ENCODE data around the gene EIF5A. TPM values are rescaled to one million over a fixed set of nuclear protein-coding genes. Genes with fewer than 3 reads are reported as not detected.

The EIF5A gene
- total and polyA plus RNA-seq, 9 of the 15 experiments (the other 6 are each of a cell fraction or from before 2014, with no cell fraction given) = 22.9 to 1,163 (median 772) TPM

GRCh38 chr17:7329374-7329996, 22.1 kb downstream of the EIF5A start (continued):
- TF ChIP-seq, protein P1, sequence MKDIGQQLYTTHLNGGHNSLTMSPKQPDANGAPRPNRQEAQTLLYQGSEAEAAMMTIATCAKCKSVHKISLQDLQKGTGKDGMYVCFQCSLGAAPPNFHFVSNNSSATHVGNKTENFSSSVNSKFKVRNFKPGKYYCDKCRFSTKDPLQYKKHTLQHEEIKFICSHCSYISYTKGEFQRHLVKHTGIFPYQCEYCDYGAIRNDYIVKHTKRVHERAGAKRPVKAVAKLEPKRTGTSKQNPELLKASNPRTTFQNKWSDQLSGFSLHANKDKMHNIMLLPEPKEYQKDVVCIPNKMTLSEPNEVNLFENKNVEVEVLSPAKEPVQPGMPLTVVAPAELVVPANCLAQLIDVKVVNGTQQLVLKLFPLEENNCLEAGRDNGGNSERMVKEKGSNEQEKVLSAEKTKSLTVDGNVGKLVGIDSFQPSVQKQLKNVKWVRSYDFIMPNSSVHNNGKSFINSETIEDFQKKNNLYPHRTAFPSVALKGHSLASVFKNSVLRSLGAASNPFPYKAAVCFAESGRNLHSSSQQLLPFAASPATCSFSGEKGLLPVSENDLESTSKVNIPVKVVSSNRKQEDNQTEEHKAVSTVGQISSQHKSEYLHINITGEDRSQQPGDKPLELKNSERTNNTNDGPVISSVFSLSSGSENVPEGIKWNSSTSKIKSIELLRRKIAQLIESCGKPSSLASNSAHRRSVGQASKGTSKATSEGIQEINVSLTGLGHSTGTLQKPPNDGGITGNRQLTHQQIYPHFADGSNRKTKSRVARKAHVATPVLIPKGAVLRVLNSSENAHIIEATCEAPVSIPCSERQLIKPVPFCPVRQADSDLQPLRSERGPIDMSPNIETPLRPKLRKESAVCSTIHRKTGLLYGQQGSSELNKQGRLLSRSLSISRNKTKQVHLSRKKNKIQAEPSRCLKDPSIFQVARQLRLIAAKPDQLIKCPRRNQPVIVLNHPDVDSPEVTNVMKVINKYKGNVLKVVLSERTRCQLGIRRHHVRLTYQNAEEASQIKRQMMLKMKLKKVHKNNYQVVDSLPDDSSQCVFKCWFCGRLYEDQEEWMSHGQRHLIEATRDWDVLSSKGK (CRISPR knock-in tag; IDR thresholded peaks at IDR 0.05) = no peak
- TF ChIP-seq HNRNPLL (IDR thresholded peaks at IDR 0.05; ENCODE audit: low read depth, low read length, poor library complexity, severe bottlenecking) (peak; percentile 56), CBFB (CRISPR knock-in tag; IDR thresholded peaks at IDR 0.05) (no peak), ZNF395 (CRISPR knock-in tag; IDR thresholded peaks at IDR 0.05) (no peak), ARID4B (CRISPR knock-in tag; IDR thresholded peaks at IDR 0.05) (peak; percentile 7; the same call in 1 of the 2 replicates), ZNF551 (CRISPR knock-in tag; IDR thresholded peaks at IDR 0.05) (no peak), RCOR1 (IDR thresholded peaks at IDR 0.05; ENCODE audit: borderline replicate concordance in 1 of 2, low read depth in 2 of 2, low read length in 2 of 2) (0 out of 4 replicates have a peak, but pooled peaks of 1 of the 2 experiments have one; percentile 13), RB1 (IDR thresholded peaks at IDR 0.05; ENCODE audit: low read depth) (no peak), ELF4 (CRISPR knock-in tag; IDR thresholded peaks at IDR 0.05) (no peak), ZNF707 (CRISPR knock-in tag; conservative IDR thresholded peaks at IDR 0.05) (no peak)
- TF ChIP-seq, protein P2, sequence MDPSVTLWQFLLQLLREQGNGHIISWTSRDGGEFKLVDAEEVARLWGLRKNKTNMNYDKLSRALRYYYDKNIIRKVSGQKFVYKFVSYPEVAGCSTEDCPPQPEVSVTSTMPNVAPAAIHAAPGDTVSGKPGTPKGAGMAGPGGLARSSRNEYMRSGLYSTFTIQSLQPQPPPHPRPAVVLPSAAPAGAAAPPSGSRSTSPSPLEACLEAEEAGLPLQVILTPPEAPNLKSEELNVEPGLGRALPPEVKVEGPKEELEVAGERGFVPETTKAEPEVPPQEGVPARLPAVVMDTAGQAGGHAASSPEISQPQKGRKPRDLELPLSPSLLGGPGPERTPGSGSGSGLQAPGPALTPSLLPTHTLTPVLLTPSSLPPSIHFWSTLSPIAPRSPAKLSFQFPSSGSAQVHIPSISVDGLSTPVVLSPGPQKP (CRISPR knock-in tag; IDR thresholded peaks at IDR 0.05) = no peak
- TF ChIP-seq, protein P3, sequence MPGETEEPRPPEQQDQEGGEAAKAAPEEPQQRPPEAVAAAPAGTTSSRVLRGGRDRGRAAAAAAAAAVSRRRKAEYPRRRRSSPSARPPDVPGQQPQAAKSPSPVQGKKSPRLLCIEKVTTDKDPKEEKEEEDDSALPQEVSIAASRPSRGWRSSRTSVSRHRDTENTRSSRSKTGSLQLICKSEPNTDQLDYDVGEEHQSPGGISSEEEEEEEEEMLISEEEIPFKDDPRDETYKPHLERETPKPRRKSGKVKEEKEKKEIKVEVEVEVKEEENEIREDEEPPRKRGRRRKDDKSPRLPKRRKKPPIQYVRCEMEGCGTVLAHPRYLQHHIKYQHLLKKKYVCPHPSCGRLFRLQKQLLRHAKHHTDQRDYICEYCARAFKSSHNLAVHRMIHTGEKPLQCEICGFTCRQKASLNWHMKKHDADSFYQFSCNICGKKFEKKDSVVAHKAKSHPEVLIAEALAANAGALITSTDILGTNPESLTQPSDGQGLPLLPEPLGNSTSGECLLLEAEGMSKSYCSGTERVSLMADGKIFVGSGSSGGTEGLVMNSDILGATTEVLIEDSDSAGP (CRISPR knock-in tag; IDR thresholded peaks at IDR 0.05) = no peak
